ENCODE measurements around the gene FHDC1. TPM values are rescaled to one million over a fixed set of nuclear protein-coding genes. Genes with fewer than 3 reads are reported as not detected.

The FHDC1 gene
- total RNA-seq, 4 donors from 2014 or later: 6.6 to 32.8 (median 25.4) TPM

GRCh38 chr4:153023692-153024394 is 87.7 kb downstream of the FHDC1 start:
- no peaks in the 10 kb centered on the region for H3K27me3 ChIP-seq
- DNase-seq: peak in 1 of 3 donors; percentile 69
- peaks cover 0 to 11% (median 2%) of the 10 kb centered on the region in 4 donors for H3K4me1 ChIP-seq
- H3K9me3 ChIP-seq: peaks cover 0 to 10% (median 0%) of the 10 kb centered on the region in 4 donors
- no peak overlapping the region for H3K4me3 ChIP-seq
- no peak overlapping the region for H3K27ac ChIP-seq
- no peak for TF ChIP-seq CTCF (IDR thresholded peaks at IDR 0.05)
- TF ChIP-seq POLR2A (IDR thresholded peaks at IDR 0.05): no peak
- no peaks in the 10 kb centered on the region for H3K36me3 ChIP-seq

- Histone ChIP-seq H3K4me1 (peaks cover 0 to 11% (median 2%) of the 10 kb centered on the region in 4 donors), H3K27me3 (no peaks in the 10 kb centered on the region), H3K4me3 (no peak overlapping the region), H3K9me3 (peaks cover 0 to 13% (median 0%) of the 10 kb centered on the region in 4 donors), H3K36me3 (no peaks in the 10 kb centered on the region), H3K27ac (no peak overlapping the region)
- no peak for DNase-seq
- no peak for TF ChIP-seq POLR2A (IDR thresholded peaks at IDR 0.05)
- no peak for TF ChIP-seq CTCF (IDR thresholded peaks at IDR 0.05)
Observed at GRCh38 chr4:153024466-153024865, 88.3 kb downstream of the FHDC1 start.

- no peak overlapping the region for H3K4me3 ChIP-seq
- no peaks in the 10 kb centered on the region for H3K36me3 ChIP-seq
- peaks cover 0 to 11% (median 2%) of the 10 kb centered on the region in 4 donors for H3K4me1 ChIP-seq
- H3K27ac ChIP-seq: peak overlapping the region in 1 of 4 donors; percentile 50
- H3K27me3 ChIP-seq: no peaks in the 10 kb centered on the region
- peaks cover 0 to 13% (median 0%) of the 10 kb centered on the region in 4 donors for H3K9me3 ChIP-seq
- TF ChIP-seq CTCF (IDR thresholded peaks at IDR 0.05): no peak
- no peak for TF ChIP-seq POLR2A (IDR thresholded peaks at IDR 0.05)
- DNase-seq: peak in 1 of 3 donors; percentile 65
Observed at GRCh38 chr4:153025406-153025805, 89.3 kb downstream of the FHDC1 start.

GRCh38 chr4:153026591-153027346 is 90.6 kb downstream of the FHDC1 start:
- no peak for TF ChIP-seq CTCF (IDR thresholded peaks at IDR 0.05)
- TF ChIP-seq POLR2A (IDR thresholded peaks at IDR 0.05): no peak
- no peaks in the 10 kb centered on the region for H3K36me3 ChIP-seq
- H3K4me3 ChIP-seq: no peak overlapping the region
- H3K4me1 ChIP-seq: peaks cover 0 to 11% (median 2%) of the 10 kb centered on the region in 4 donors
- H3K27me3 ChIP-seq: no peaks in the 10 kb centered on the region
- H3K27ac ChIP-seq: no peak overlapping the region
- peaks cover 0 to 13% (median 0%) of the 10 kb centered on the region in 4 donors for H3K9me3 ChIP-seq
- no peak for DNase-seq

GRCh38 chr4:153027866-153028265 is 91.7 kb downstream of the FHDC1 start:
- TF ChIP-seq CTCF (IDR thresholded peaks at IDR 0.05) (no peak), POLR2A (IDR thresholded peaks at IDR 0.05) (no peak)
- H3K36me3 ChIP-seq: no peaks in the 10 kb centered on the region
- no peak overlapping the region for H3K4me3 ChIP-seq
- no peaks in the 10 kb centered on the region for H3K27me3 ChIP-seq
- no peak overlapping the region for H3K27ac ChIP-seq
- H3K9me3 ChIP-seq: peaks cover 0 to 13% (median 0%) of the 10 kb centered on the region in 4 donors
- no peak for DNase-seq
- H3K4me1 ChIP-seq: peaks cover 0 to 11% (median 2%) of the 10 kb centered on the region in 4 donors

All from Peyer's patch (tissue), 4 donors.